NK-92 treated with Interleukin-12 subunit alpha and Interleukin-12 subunit beta, amount 100 ng/mL, for 24 hours (cell line): ENCODE data around the gene FGF18.

Experiments
- DNase-seq: peaks from one replicate; lab custom pipeline; 2025; lab: John Stamatoyannopoulos, UW

The FGF18 gene

GRCh38 chr5:171422902-171423663, 3.6 kb downstream of the FGF18 start:
- DNase-seq: no peak

GRCh38 chr5:171424726-171425125, 5.3 kb downstream of the FGF18 start:
- DNase-seq: no peak

GRCh38 chr5:171425596-171426244, 6.3 kb downstream of the FGF18 start:
- no peak for DNase-seq

GRCh38 chr5:171426266-171426665, 6.8 kb downstream of the FGF18 start:
- no peak for DNase-seq

- DNase-seq: no peak
Observed at GRCh38 chr5:171426680-171427079, 7.2 kb downstream of the FGF18 start.

- DNase-seq: no peak
Observed at GRCh38 chr5:171427318-171428167, 8.1 kb downstream of the FGF18 start.

GRCh38 chr5:171428168-171428696, 8.8 kb downstream of the FGF18 start:
- DNase-seq: no peak

- DNase-seq: no peak
Observed at GRCh38 chr5:171428809-171429542, 9.5 kb downstream of the FGF18 start.

- DNase-seq: no peak
Observed at GRCh38 chr5:171429543-171429910, 10.1 kb downstream of the FGF18 start.

GRCh38 chr5:171431251-171431777, 11.9 kb downstream of the FGF18 start:
- no peak for DNase-seq

GRCh38 chr5:171432076-171432475, 12.6 kb downstream of the FGF18 start:
- no peak for DNase-seq

- no peak for DNase-seq
Observed at GRCh38 chr5:171432583-171433351, 13.3 kb downstream of the FGF18 start.

- DNase-seq: no peak
Observed at GRCh38 chr5:171433352-171433698, 13.9 kb downstream of the FGF18 start.

- no peak for DNase-seq
Observed at GRCh38 chr5:171433982-171434676, 14.7 kb downstream of the FGF18 start.

- DNase-seq: no peak
Observed at GRCh38 chr5:171434874-171435273, 15.4 kb downstream of the FGF18 start.

- DNase-seq: no peak
Observed at GRCh38 chr5:171435908-171436307, 16.5 kb downstream of the FGF18 start.

GRCh38 chr5:171436804-171437285, 17.4 kb downstream of the FGF18 start:
- no peak for DNase-seq

GRCh38 chr5:171437286-171437821, 17.9 kb downstream of the FGF18 start:
- no peak for DNase-seq

GRCh38 chr5:171438738-171439137, 19.3 kb downstream of the FGF18 start:
- no peak for DNase-seq

GRCh38 chr5:171441246-171441791, 21.9 kb downstream of the FGF18 start:
- DNase-seq: no peak
